ENCODE data around the gene PPL. TPM values are rescaled to one million over a fixed set of nuclear protein-coding genes. Genes with fewer than 3 reads are reported as not detected.

The PPL gene
- total RNA-seq, 2 donors from 2014 or later: not detected

DNA sequence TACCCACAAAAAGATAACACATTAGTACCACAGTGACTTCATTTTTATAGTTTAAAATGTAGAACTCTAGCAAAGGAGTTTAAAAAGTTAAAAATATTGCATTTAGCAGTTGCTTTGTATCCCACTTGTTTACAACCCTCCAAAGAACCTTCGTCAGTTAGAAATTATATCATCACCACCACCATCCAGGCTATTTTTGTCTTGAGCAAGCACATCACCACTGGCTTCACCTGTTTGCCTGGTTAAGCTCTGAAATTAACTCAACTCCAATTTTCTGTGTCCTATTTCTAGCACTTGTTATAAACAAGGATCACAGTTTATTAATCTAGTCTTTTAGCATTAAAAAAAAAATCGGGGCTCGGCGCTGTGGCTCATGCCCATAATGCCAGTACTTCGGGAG lies 96.0 kb downstream of the PPL start:
- no peak for ATAC-seq
- peak overlapping the region; percentile 39 for H3K27ac Mint-ChIP-seq
- H3K4me1 Mint-ChIP-seq: peaks cover 29% of the 10 kb centered on the region
- H3K9me3 ChIP-seq (ENCODE audit: control insufficient read depth, low read length, poor library complexity, severe bottlenecking): no peaks in the 10 kb centered on the region
- H3K36me3 Mint-ChIP-seq (ENCODE audit: low read depth): peaks cover 6% of the 10 kb centered on the region
- DNase-seq: no peak
- no peak overlapping the region for H3K4me3 Mint-ChIP-seq
- no peaks in the 10 kb centered on the region for H3K27me3 Mint-ChIP-seq

DNA sequence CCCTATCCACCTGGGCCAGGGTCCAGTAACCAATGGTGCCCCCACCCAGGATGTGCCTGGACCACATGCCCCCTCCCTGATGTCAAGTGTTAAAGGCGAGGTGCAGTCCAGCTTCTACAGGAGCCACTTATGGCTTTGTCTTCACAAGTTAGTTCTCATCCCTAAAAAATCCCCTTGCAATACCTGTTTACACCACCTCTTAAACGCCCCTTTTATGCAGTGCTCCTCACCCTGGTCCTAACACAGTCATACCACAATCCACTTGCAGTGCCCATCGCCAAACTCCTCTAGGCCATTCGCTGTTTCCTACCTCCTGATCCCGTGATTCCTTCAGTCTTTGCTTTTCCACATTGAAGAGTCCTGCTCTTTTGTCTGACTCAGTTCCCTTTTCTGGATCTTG lies 97.0 kb downstream of the PPL start:
- H3K4me1 Mint-ChIP-seq: peaks cover 21% of the 10 kb centered on the region
- H3K4me3 Mint-ChIP-seq: no peak overlapping the region
- H3K36me3 Mint-ChIP-seq (ENCODE audit: low read depth): peaks cover 6% of the 10 kb centered on the region
- no peak for ATAC-seq
- H3K27ac Mint-ChIP-seq: peak overlapping the region; percentile 39
- no peak for DNase-seq
- no peaks in the 10 kb centered on the region for H3K27me3 Mint-ChIP-seq
- no peaks in the 10 kb centered on the region for H3K9me3 ChIP-seq (ENCODE audit: control insufficient read depth, low read length, poor library complexity, severe bottlenecking)

DNA sequence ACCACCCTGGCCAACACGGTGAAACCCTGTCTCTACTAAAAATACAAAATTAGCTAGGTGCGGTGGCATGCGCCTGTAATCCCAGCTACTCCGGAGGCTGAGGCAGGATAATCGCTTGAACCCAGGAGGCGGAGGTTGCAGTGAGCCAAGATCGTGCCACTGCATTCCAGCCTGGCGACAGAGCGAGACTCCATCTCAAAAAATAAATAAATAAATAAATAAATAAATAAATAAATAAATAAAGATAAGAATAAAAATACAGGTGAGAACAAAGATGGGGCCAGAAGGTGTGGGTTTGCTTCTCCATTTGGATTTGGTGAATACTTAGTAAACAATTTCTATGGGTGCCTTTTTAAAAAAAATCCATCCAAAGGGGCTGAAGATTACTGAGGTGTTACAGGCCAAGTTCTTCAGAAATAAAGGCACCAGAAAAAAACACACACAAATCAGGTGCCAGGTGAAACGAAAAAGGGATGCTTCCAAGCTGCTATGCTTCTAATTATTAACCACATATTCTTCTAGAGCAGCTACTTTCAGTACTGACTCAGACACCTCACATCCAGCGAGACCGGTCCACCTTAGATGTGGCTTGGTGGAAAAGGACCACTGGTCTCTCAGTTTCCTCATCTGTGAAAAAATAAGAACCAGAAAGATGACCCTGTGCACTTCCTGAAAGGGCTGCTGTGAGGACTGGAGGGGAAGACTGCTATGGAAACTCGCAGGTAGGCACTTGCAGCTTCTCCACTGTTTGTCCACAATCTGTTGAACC lies 99.0 kb downstream of the PPL start:
- DNase-seq (no peak), ATAC-seq (no peak)
- Mint-ChIP-seq H3K4me3 (no peak overlapping the region), H3K4me1 (peaks cover 19% of the 10 kb centered on the region), H3K27ac (no peak overlapping the region), H3K27me3 (no peaks in the 10 kb centered on the region), H3K36me3 (ENCODE audit: low read depth) (peaks cover 6% of the 10 kb centered on the region)
- no peaks in the 10 kb centered on the region for H3K9me3 ChIP-seq (ENCODE audit: control insufficient read depth, low read length, poor library complexity, severe bottlenecking)

DNA sequence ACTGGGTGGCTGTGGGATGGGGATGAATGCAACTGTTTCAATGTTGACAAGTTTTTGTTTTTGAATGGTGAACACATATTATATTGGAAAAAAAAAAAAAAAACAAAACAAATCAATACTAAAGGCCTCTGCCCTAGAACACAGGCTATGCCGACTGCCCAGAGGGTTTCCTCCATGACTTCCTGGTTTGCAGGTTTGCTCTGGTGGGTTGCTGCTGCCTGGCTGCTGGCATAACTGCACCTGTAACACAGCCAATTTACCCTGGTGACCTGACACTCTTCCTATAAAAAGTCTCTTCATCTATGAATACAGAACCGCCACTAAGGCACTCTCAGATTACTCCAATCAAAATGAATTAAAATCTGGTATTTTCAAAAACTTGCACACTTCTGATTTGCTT lies 100.2 kb downstream of the PPL start:
- H3K9me3 ChIP-seq (ENCODE audit: control insufficient read depth, low read length, poor library complexity, severe bottlenecking): no peaks in the 10 kb centered on the region
- ATAC-seq: no peak
- peaks cover 6% of the 10 kb centered on the region for H3K36me3 Mint-ChIP-seq (ENCODE audit: low read depth)
- H3K27ac Mint-ChIP-seq: peak overlapping the region; percentile 53
- no peaks in the 10 kb centered on the region for H3K27me3 Mint-ChIP-seq
- no peak for DNase-seq
- no peak overlapping the region for H3K4me3 Mint-ChIP-seq
- H3K4me1 Mint-ChIP-seq: peaks cover 19% of the 10 kb centered on the region

DNA sequence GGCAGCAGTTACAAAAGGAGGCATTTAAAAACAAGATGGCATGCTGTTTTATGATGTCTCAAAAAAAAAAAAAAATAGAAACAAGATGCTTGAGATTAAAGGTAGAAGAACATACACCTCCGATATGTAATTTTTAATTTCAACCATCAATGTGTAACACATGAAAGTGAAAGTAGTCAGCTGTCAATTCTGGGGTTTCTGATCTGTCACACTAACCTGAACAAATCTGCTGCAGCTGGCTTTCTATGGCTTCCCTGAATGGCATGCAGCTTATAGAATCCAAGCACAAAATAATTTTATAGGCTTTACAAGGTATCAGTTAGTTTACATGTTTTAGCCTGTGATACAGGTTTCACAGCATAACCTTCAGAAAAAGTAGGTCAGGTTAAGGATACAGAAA lies 103.4 kb downstream of the PPL start:
- Mint-ChIP-seq H3K4me1 (peaks cover 18% of the 10 kb centered on the region), H3K27ac (no peak overlapping the region), H3K36me3 (ENCODE audit: low read depth) (peaks cover 9% of the 10 kb centered on the region), H3K4me3 (no peak overlapping the region), H3K27me3 (no peaks in the 10 kb centered on the region)
- H3K9me3 ChIP-seq (ENCODE audit: control insufficient read depth, low read length, poor library complexity, severe bottlenecking): no peaks in the 10 kb centered on the region
- DNase-seq: no peak
- ATAC-seq: peak; percentile 4

DNA sequence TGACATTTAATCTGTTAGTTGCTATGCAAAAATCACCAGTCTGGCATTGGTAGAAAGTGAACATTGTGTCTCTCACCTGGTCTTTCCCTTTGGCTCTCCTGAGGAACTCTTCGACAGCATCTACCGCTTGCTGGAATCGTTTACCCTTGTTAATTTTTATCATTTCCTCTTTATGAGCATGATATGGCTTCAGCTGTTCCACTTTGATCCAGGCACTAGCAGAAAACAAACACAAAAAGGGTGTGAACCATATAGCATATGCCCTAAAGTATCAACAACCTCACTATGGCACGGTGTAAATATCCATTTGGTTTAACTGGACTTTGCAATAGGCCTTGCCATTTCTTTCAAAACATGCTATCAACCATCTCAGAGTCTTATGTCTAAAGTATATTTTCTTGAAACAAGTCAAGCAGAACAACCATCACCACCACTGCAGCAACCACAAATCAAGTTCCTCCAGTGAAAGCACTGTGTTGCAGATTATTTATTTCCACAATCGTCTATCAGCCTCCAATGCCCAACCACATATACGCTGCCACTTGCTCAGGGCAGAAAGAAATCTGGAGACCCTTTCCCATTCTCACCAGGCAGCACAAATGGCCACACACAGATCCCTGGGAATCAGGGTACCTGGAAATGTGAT lies 104.1 kb downstream of the PPL start:
- Mint-ChIP-seq H3K4me1 (peaks cover 18% of the 10 kb centered on the region), H3K27me3 (no peaks in the 10 kb centered on the region), H3K36me3 (ENCODE audit: low read depth) (peaks cover 9% of the 10 kb centered on the region), H3K4me3 (no peak overlapping the region), H3K27ac (no peak overlapping the region)
- DNase-seq: no peak
- H3K9me3 ChIP-seq (ENCODE audit: control insufficient read depth, low read length, poor library complexity, severe bottlenecking): no peaks in the 10 kb centered on the region
- ATAC-seq: no peak

Other genes starting within 250 kb of the PPL start
- gene NUDT16L1, start 243.6 kb downstream of the PPL start, total RNA-seq: 10 to 100 TPM; 44.7 to 49.6 TPM
- gene ANKS3, start 202.9 kb downstream of the PPL start, total RNA-seq: 10 to 100 TPM; 15.6 to 20.0 TPM
- not detected for gene DNAAF8, start 202.6 kb downstream of the PPL start, total RNA-seq
- gene ZNF500, start 170.0 kb downstream of the PPL start, total RNA-seq: 10 to 100 TPM; 10.1 to 15.8 TPM
- gene SEPTIN12, start 148.8 kb downstream of the PPL start, total RNA-seq: not detected
- gene SMIM22, start 141.8 kb downstream of the PPL start, total RNA-seq: not detected
- 10 to 100 TPM; 15.0 to 21.2 TPM for gene ROGDI, start 134.5 kb downstream of the PPL start, total RNA-seq
- gene GLYR1, start 89.9 kb downstream of the PPL start, total RNA-seq: 100 to 1,000 TPM in 1 of 2 donors, 10 to 100 TPM in 1; 91.9 to 108 TPM
- 10 to 100 TPM; 47.5 to 69.8 TPM for gene UBN1, start 89.7 kb downstream of the PPL start, total RNA-seq
- 10 to 100 TPM in 1 of 2 donors, under 1 TPM in 1; 0.45 to 13.9 TPM for gene SEC14L5, start 21.2 kb upstream of the PPL start, total RNA-seq
- 10 to 100 TPM; 25.8 to 36.1 TPM for gene NAGPA, start 96.8 kb upstream of the PPL start, total RNA-seq
- not detected for gene C16orf89, start 128.8 kb upstream of the PPL start, total RNA-seq
- gene ALG1, start 134.7 kb upstream of the PPL start, total RNA-seq: 10 to 100 TPM; 10.0 to 10.3 TPM
- 1 to 10 TPM; 4.4 to 6.0 TPM for gene EEF2KMT, start 160.6 kb upstream of the PPL start, total RNA-seq

Data from T-helper 17 cell (primary cell).